ENCODE measurements around the gene OSMR. TPM values are rescaled to one million over a fixed set of nuclear protein-coding genes. Genes with fewer than 3 reads are reported as not detected.

The OSMR gene
- total RNA-seq, 2 donors from 2014 or later, result 1.3 to 4.4 TPM

- H3K27me3 ChIP-seq (ENCODE audit: control insufficient read depth, insufficient read depth, low read length, poor library complexity, severe bottlenecking), result no peaks in the 10 kb centered on the region
- no peak overlapping the region for H3K9ac ChIP-seq (ENCODE audit: extremely low read depth, low read length, poor library complexity, severe bottlenecking)
- no peaks in the 10 kb centered on the region for H3K36me3 ChIP-seq (ENCODE audit: control insufficient read depth, insufficient read depth, low read length)
- no peak overlapping the region for H3K4me3 ChIP-seq (ENCODE audit: low read length)
- H3K27ac ChIP-seq (ENCODE audit: low read depth, low read length), result no peak overlapping the region
- no peak for DNase-seq
- peaks cover 4% of the 10 kb centered on the region for H3K4me1 Mint-ChIP-seq
- no peaks in the 10 kb centered on the region for H3K9me3 ChIP-seq (ENCODE audit: control insufficient read depth, low read length)
- H3K9me3 Mint-ChIP-seq, result no peaks in the 10 kb centered on the region
- peaks cover 12% of the 10 kb centered on the region for H3K27me3 Mint-ChIP-seq (ENCODE audit: insufficient read depth)
- no peak overlapping the region for H3K27ac Mint-ChIP-seq
- no peak for TF ChIP-seq CTCF (conservative IDR thresholded peaks at IDR 0.05)
- no peaks in the 10 kb centered on the region for H3K4me1 ChIP-seq (ENCODE audit: control insufficient read depth, insufficient read depth, low read length)
- H3K4me3 Mint-ChIP-seq, result no peak overlapping the region
- no peaks in the 10 kb centered on the region for H3K36me3 Mint-ChIP-seq (ENCODE audit: low read depth)
- WGBS, 2 experiments (ENCODE audit: insufficient coverage in 1 of 2, insufficient read length in 1 of 2), result 94 to 95% methylated on average over 11 to 23 of the region's 23 CpGs
Observed at GRCh38 chr5:38808666-38809343, 37.0 kb upstream of the OSMR start.

- peaks cover 4% of the 10 kb centered on the region for H3K4me1 Mint-ChIP-seq
- peak; percentile 93 for DNase-seq
- 35 to 63% methylated on average over 4 to 14 of the region's 14 CpGs for WGBS, 2 experiments (ENCODE audit: insufficient coverage in 1 of 2, insufficient read length in 1 of 2)
- no peaks in the 10 kb centered on the region for H3K36me3 Mint-ChIP-seq (ENCODE audit: low read depth)
- no peak overlapping the region for H3K9ac ChIP-seq (ENCODE audit: extremely low read depth, low read length, poor library complexity, severe bottlenecking)
- H3K27ac Mint-ChIP-seq, result no peak overlapping the region
- no peak overlapping the region for H3K27ac ChIP-seq (ENCODE audit: low read depth, low read length)
- no peaks in the 10 kb centered on the region for H3K9me3 ChIP-seq (ENCODE audit: control insufficient read depth, low read length)
- TF ChIP-seq CTCF (conservative IDR thresholded peaks at IDR 0.05), result peak; percentile 96
- H3K36me3 ChIP-seq (ENCODE audit: control insufficient read depth, insufficient read depth, low read length), result no peaks in the 10 kb centered on the region
- H3K4me3 Mint-ChIP-seq, result no peak overlapping the region
- no peaks in the 10 kb centered on the region for H3K4me1 ChIP-seq (ENCODE audit: control insufficient read depth, insufficient read depth, low read length)
- no peaks in the 10 kb centered on the region for H3K27me3 ChIP-seq (ENCODE audit: control insufficient read depth, insufficient read depth, low read length, poor library complexity, severe bottlenecking)
- H3K27me3 Mint-ChIP-seq (ENCODE audit: insufficient read depth), result peaks cover 9% of the 10 kb centered on the region
- no peaks in the 10 kb centered on the region for H3K9me3 Mint-ChIP-seq
- no peak overlapping the region for H3K4me3 ChIP-seq (ENCODE audit: low read length)
Observed at GRCh38 chr5:38809388-38810359, 36.1 kb upstream of the OSMR start.

GRCh38 chr5:38814879-38815278 is 30.9 kb upstream of the OSMR start:
- no peak for DNase-seq
- peaks cover 7% of the 10 kb centered on the region for H3K4me1 Mint-ChIP-seq
- no peak for TF ChIP-seq CTCF (conservative IDR thresholded peaks at IDR 0.05)
- Histone ChIP-seq H3K4me3 (ENCODE audit: low read length) (no peak overlapping the region), H3K27me3 (ENCODE audit: control insufficient read depth, insufficient read depth, low read length, poor library complexity, severe bottlenecking) (peaks cover 5% of the 10 kb centered on the region), H3K27ac (ENCODE audit: low read depth, low read length) (no peak overlapping the region), H3K9ac (ENCODE audit: extremely low read depth, low read length, poor library complexity, severe bottlenecking) (no peak overlapping the region), H3K36me3 (ENCODE audit: control insufficient read depth, insufficient read depth, low read length) (no peaks in the 10 kb centered on the region), H3K4me1 (ENCODE audit: control insufficient read depth, insufficient read depth, low read length) (no peaks in the 10 kb centered on the region), H3K9me3 (ENCODE audit: control insufficient read depth, low read length) (no peaks in the 10 kb centered on the region)
- no peak overlapping the region for H3K4me3 Mint-ChIP-seq
- peaks cover under 1% of the 10 kb centered on the region for H3K9me3 Mint-ChIP-seq
- no CpG with 5 or more reads among the region's 2 CpGs for WGBS, 2 experiments (ENCODE audit: insufficient coverage in 1 of 2, insufficient read length in 1 of 2)
- H3K27me3 Mint-ChIP-seq (ENCODE audit: insufficient read depth), result peaks cover 4% of the 10 kb centered on the region
- no peak overlapping the region for H3K27ac Mint-ChIP-seq
- no peaks in the 10 kb centered on the region for H3K36me3 Mint-ChIP-seq (ENCODE audit: low read depth)
